Measurements from ENCODE around the gene PAPOLA. TPM values are rescaled to one million over a fixed set of nuclear protein-coding genes. Genes with fewer than 3 reads are reported as not detected.

The PAPOLA gene
- total RNA-seq, 1 donor from 2014 or later = 64.2 TPM

DNA sequence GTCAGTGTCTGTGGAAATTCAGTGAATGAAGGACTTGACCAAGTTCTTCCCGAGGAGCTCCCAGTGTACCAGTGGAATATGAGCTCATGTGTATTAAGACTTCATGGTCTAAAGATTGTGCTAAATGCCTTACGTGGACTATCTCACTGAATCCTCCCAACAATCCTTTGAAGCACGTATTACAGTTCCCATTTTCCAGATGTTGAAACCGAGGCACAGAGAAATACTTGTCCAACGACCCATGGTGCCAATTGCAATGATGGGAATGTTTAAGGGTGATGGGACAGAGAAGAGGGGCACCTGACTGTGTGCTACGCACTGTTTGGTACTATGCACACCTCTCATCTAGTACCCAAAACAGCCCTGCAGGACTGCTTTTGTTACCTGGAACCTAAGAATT, 77.2 kb downstream of the PAPOLA start:
- Histone ChIP-seq H3K27ac (no peak overlapping the region), H3K4me1 (peaks cover 0 to 4% of the 10 kb centered on the region in 2 donors), H3K9me3 (no peaks in the 10 kb centered on the region), H3K36me3 (no peaks in the 10 kb centered on the region), H3K4me3 (no peak overlapping the region), H3K27me3 (no peaks in the 10 kb centered on the region)
- no peak for DNase-seq (ENCODE audit: low spot score in 2 of 2)
- TF ChIP-seq, protein P1, sequence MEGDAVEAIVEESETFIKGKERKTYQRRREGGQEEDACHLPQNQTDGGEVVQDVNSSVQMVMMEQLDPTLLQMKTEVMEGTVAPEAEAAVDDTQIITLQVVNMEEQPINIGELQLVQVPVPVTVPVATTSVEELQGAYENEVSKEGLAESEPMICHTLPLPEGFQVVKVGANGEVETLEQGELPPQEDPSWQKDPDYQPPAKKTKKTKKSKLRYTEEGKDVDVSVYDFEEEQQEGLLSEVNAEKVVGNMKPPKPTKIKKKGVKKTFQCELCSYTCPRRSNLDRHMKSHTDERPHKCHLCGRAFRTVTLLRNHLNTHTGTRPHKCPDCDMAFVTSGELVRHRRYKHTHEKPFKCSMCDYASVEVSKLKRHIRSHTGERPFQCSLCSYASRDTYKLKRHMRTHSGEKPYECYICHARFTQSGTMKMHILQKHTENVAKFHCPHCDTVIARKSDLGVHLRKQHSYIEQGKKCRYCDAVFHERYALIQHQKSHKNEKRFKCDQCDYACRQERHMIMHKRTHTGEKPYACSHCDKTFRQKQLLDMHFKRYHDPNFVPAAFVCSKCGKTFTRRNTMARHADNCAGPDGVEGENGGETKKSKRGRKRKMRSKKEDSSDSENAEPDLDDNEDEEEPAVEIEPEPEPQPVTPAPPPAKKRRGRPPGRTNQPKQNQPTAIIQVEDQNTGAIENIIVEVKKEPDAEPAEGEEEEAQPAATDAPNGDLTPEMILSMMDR (IDR thresholded peaks at IDR 0.05) = no peak
- intact Hi-C loops (cut with DNase I) = no loop called here

DNA sequence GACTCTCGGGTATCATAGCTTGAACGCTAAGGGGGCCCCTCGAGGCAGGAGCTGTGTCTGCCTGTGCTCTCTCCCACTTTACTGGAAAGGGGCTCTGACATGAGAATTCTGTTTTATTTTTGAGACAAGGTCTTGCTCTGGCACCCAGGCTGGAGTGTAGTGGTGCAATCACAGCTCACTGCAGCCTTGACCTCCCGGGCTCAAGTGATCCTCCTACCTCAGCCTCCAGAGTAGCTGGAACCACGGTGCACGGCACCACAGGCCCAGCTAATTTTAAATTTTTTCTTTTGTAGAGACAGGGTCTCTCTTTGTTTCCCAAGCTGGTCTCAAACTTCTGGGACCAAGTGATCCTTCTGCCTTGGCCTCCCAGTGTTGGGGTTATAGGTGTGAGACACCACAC, 77.7 kb downstream of the PAPOLA start:
- Histone ChIP-seq H3K4me3 (no peak overlapping the region), H3K9me3 (no peaks in the 10 kb centered on the region), H3K4me1 (no peaks in the 10 kb centered on the region), H3K27ac (no peak overlapping the region), H3K36me3 (no peaks in the 10 kb centered on the region), H3K27me3 (no peaks in the 10 kb centered on the region)
- no peak for DNase-seq (ENCODE audit: low spot score in 2 of 2)
- intact Hi-C loops (cut with DNase I) = no loop called here
- TF ChIP-seq, protein P1 (IDR thresholded peaks at IDR 0.05) = no peak

DNA sequence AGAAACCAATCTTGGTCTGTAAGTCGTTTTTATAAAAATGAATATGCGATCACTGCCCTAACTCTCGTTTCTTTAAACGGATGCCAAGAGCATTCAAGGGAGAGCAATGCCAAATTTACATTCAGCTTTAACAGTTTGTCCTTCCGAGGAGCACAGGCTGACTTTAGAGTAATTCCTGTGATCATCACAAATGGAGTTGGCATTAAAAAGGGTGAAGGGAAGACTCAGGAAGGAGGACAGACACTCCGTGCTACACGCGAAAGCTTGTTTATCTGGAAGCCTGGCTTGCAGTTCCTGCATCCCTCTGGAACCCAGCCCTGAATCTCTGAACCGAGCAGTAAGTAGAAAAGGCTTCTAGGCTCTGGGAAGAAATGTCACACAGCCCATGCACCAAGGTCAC, 78.4 kb downstream of the PAPOLA start:
- H3K4me3 ChIP-seq = no peak overlapping the region
- no peaks in the 10 kb centered on the region for H3K27me3 ChIP-seq
- no peaks in the 10 kb centered on the region for H3K36me3 ChIP-seq
- H3K27ac ChIP-seq = no peak overlapping the region
- H3K4me1 ChIP-seq = no peaks in the 10 kb centered on the region
- intact Hi-C loops (cut with DNase I) = no loop called here
- H3K9me3 ChIP-seq = no peaks in the 10 kb centered on the region
- TF ChIP-seq, protein P1 (IDR thresholded peaks at IDR 0.05) = no peak
- no peak for DNase-seq (ENCODE audit: low spot score in 2 of 2)

DNA sequence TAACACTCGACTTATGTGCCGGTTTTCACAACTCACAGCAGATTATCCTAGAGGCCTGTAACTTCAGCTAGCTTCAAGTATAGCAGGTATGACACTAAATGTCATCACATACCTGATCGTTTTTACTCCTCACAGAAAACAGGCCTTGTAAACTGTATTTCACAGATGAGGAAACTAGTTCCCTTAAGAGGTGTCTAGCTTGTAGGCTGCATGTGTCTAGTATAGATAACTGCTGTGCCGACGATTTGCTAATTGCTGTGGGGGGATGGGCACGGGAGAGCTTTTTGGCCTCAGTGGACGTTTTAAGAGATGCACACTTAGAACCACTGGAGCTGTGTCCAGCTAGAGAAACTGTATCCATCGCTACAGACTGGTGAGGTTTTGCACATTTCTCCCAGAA, 78.8 kb downstream of the PAPOLA start:
- no peak overlapping the region for H3K4me3 ChIP-seq
- no peaks in the 10 kb centered on the region for H3K36me3 ChIP-seq
- no peak for DNase-seq (ENCODE audit: low spot score in 2 of 2)
- H3K27me3 ChIP-seq = no peaks in the 10 kb centered on the region
- no peak overlapping the region for H3K27ac ChIP-seq
- intact Hi-C loops (cut with DNase I) = no loop called here
- TF ChIP-seq, protein P1 (IDR thresholded peaks at IDR 0.05) = no peak
- no peaks in the 10 kb centered on the region for H3K9me3 ChIP-seq
- H3K4me1 ChIP-seq = no peaks in the 10 kb centered on the region

DNA sequence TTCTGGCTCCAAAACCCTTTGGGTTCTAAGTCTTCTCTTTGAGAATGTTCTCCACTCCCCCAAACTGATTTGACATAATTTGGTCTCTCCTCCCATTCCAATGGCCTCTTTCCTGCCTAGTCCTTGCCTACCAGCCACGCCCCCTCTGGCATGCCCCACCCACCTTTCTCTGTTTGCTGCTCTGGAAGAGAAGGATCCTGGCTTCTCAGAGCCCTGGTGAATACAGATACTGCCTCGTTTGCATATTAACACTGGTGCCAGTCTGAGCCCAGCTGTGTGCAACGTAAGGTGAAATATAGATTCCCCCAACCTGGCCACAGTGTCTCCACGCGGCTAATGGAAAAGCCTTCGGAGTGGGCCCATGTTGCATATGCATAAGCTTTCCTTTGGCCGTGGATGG, 79.7 kb downstream of the PAPOLA start:
- no peaks in the 10 kb centered on the region for H3K27me3 ChIP-seq
- no peak for DNase-seq (ENCODE audit: low spot score in 2 of 2)
- intact Hi-C loops (cut with DNase I) = no loop called here
- no peaks in the 10 kb centered on the region for H3K9me3 ChIP-seq
- H3K27ac ChIP-seq = no peak overlapping the region
- TF ChIP-seq, protein P1 (IDR thresholded peaks at IDR 0.05) = no peak
- no peaks in the 10 kb centered on the region for H3K4me1 ChIP-seq
- H3K36me3 ChIP-seq = no peaks in the 10 kb centered on the region
- H3K4me3 ChIP-seq = no peak overlapping the region

DNA sequence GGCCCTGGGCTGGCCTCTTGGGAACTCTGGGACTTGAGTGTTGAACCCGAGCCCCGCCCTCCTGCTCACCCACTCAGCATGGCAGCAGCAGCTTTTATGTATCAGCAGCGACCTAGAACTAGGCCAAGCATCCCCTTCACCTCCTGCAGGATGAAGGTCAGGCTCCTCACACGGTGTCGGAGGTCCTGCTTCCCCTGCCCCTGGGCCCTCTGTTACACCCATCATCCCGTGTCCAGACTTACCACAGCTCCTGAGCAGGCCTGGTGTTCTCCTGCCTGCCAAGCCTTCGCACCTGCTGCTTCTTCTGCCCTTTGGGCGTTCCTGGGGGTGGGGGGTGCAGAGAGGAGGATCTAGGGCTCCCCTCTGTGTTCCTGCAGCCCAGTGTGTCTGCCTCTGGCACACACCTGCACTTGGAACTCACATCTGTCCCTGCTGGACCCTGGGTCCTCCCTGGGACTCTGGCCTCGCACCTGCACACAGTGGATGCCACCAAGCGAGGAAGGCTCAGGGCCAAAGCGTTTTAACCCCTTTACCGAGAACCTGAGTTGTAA, 80.3 kb downstream of the PAPOLA start:
- Histone ChIP-seq H3K4me1 (no peaks in the 10 kb centered on the region), H3K9me3 (no peaks in the 10 kb centered on the region), H3K36me3 (no peaks in the 10 kb centered on the region), H3K4me3 (no peak overlapping the region), H3K27ac (no peak overlapping the region), H3K27me3 (no peaks in the 10 kb centered on the region)
- intact Hi-C loops (cut with DNase I) = no loop called here
- DNase-seq (ENCODE audit: low spot score in 2 of 2) = no peak
- TF ChIP-seq, protein P1 (IDR thresholded peaks at IDR 0.05) = no peak
